Kidney (tissue), 14 donors: ENCODE measurements around the gene IQSEC1. TPM values are rescaled to one million over a fixed set of nuclear protein-coding genes. Genes with fewer than 3 reads are reported as not detected.
A peak's percentile ranks its signal among the peaks of the same experiment; 100 is the strongest.

Source experiments
- DNase-seq, 5 donors: peaks; one replicate each; pipeline ENCODE4 v3.0.0-alpha.2; 2013 to 2020
- FAIRE-seq: peaks from 2 replicates; lab custom pipeline; 2012; peaks lifted over from hg19 to GRCh38; lab: Jason Lieb, UNC
- H3K27ac ChIP-seq, 2 donors: one replicate each; pipeline ENCODE4 v1.7.0; 2013; ENCODE audit warnings: low read depth in 2 of 2, low read length in 2 of 2, inconsistent platforms in 1 of 2
- H3K27me3 ChIP-seq: one replicate; pipeline ENCODE4 v1.7.1; 2013; ENCODE audit warnings: low read length, inconsistent platforms; ENCODE audit not compliant: control insufficient read depth, insufficient read depth
- H3K36me3 ChIP-seq, 3 donors: one replicate each; pipeline versions ENCODE4 v1.7.0 to v1.7.1; 2013; ENCODE audit warnings: low read length in 3 of 3, control low read depth in 1 of 3, inconsistent platforms in 1 of 3; ENCODE audit not compliant: insufficient read depth in 3 of 3, control insufficient read depth in 2 of 3
- H3K4me1 ChIP-seq, 3 donors: one replicate each; pipeline versions ENCODE4 v1.7.0 to v1.7.1; 2013; ENCODE audit warnings: low read length in 3 of 3, inconsistent platforms in 1 of 3, low read depth in 1 of 3; ENCODE audit not compliant: control insufficient read depth in 2 of 3, insufficient read depth in 2 of 3
- H3K4me3 ChIP-seq, 3 donors: one replicate each; pipeline versions ENCODE4 v1.7.0 to v1.8.1; 2013; ENCODE audit warnings: low read length in 3 of 3, control low read depth in 1 of 3, inconsistent platforms in 1 of 3
- H3K9ac ChIP-seq, 3 donors: one replicate each; pipeline versions ENCODE4 v1.7.0 to v1.7.1; 2013; ENCODE audit warnings: low read length in 3 of 3, control low read depth in 1 of 3, inconsistent platforms in 1 of 3
- H3K9me3 ChIP-seq, 3 donors: one replicate each; pipeline versions ENCODE4 v1.7.0 to v1.7.1; 2013; ENCODE audit warnings: low read length in 3 of 3, control low read depth in 1 of 3, inconsistent platforms in 1 of 3; ENCODE audit not compliant: control insufficient read depth in 2 of 3, insufficient read depth in 1 of 3
- CTCF ChIP-seq: IDR thresholded peaks from 3 replicates; pipeline ENCODE4 v1.5.1; 2012; ENCODE audit warnings: mild to moderate bottlenecking, moderate library complexity, borderline replicate concordance; ENCODE audit not compliant: insufficient read depth; ENCODE audit errors: extremely low read depth
- intact Hi-C: fragments of 100-400 bp; cut with DNase I; formaldehyde crosslinking; loops from one replicate; pipeline ENCODE4 v1.11.1; 2022
- polyA plus RNA-seq: library from polyadenylated mRNA; stranded (reverse); fragments of 350-450 nt; fragmentation: Illumina TruSeq; extraction: RNeasy Lipid Tissue Mini Kit (QIAGEN cat#74804); gene quantifications from one replicate; pipeline ENCODE4 v1.2.3, GENCODE V29; 2014; ENCODE audit warnings: low read depth, low replicate concordance; ENCODE audit not compliant: insufficient read depth
- total RNA-seq: library from RNA; stranded (reverse); fragmentation: NEBNext Ultra II Directional; extraction: Animal tissue kit (Norgen Biotek cat#: 25700); gene quantifications from one replicate; pipeline ENCODE4 v1.2.1, GENCODE V29; 2021
- donor health status: control.
- donor health status: control.
- donor health status: control.
- donor health status: control.
- donor health status: control.
- donor health status: DM: yes; HTN: yes; CAD: no.
- donor health status: Normal renal cell carcinoma (clear cell type).

IQSEC1 gene
- total and polyA plus RNA-seq, 2 donors from 2014 or later: 15.1 to 45.7 TPM

- TF ChIP-seq CTCF: no peak
- Histone ChIP-seq H3K4me1 (peaks cover 0 to 7% (median 0%) of the 10 kb centered on the region in 3 donors), H3K9ac (no peak overlapping the region), H3K9me3 (no peaks in the 10 kb centered on the region), H3K27ac (no peak overlapping the region), H3K4me3 (no peak overlapping the region), H3K36me3 (no peaks in the 10 kb centered on the region), H3K27me3 (no peaks in the 10 kb centered on the region)
- intact Hi-C loops: no loop called here
- FAIRE-seq (no peak), DNase-seq (peak in 4 of 5 donors; percentile 65 to 80 (median 71))
Observed at GRCh38 chr3:13011573-13012220, 61.5 kb downstream of the IQSEC1 start.

GRCh38 chr3:13010780-13011572 lies 62.3 kb downstream of the IQSEC1 start:
- Histone ChIP-seq H3K4me1 (peaks cover 0 to 7% (median 0%) of the 10 kb centered on the region in 3 donors), H3K27ac (no peak overlapping the region), H3K4me3 (no peak overlapping the region), H3K9ac (no peak overlapping the region), H3K27me3 (no peaks in the 10 kb centered on the region), H3K9me3 (no peaks in the 10 kb centered on the region), H3K36me3 (no peaks in the 10 kb centered on the region)
- no peak for TF ChIP-seq CTCF
- FAIRE-seq (no peak), DNase-seq (no peak)
- intact Hi-C loops: no loop called here

GRCh38 chr3:13009946-13010315 lies 63.3 kb downstream of the IQSEC1 start:
- Histone ChIP-seq H3K27ac (no peak overlapping the region), H3K9ac (no peak overlapping the region), H3K36me3 (no peaks in the 10 kb centered on the region), H3K27me3 (no peaks in the 10 kb centered on the region), H3K4me3 (no peak overlapping the region), H3K9me3 (no peaks in the 10 kb centered on the region), H3K4me1 (peaks cover 0 to 7% (median 0%) of the 10 kb centered on the region in 3 donors)
- FAIRE-seq: no peak
- DNase-seq: no peak
- intact Hi-C loops: no loop called here
- TF ChIP-seq CTCF: no peak
